ENCODE measurements around the gene FOXO3. TPM values are rescaled to one million over a fixed set of nuclear protein-coding genes. Genes with fewer than 3 reads are reported as not detected.
A peak's percentile ranks its signal among the peaks of the same experiment; 100 is the strongest.

FOXO3 gene
- total RNA-seq, 2 donors from 2014 or later: 10.4 to 21.3 TPM

- peak; percentile 59 for ATAC-seq (replicated peaks)
- H3K4me1 Mint-ChIP-seq: peaks cover 54% of the 10 kb centered on the region
- H3K27me3 Mint-ChIP-seq: no peaks in the 10 kb centered on the region
- peak overlapping the region; percentile 51 for H3K27ac Mint-ChIP-seq
- H3K4me3 Mint-ChIP-seq: peak overlapping the region; percentile 18
- no peaks in the 10 kb centered on the region for H3K9me3 Mint-ChIP-seq
- no peaks in the 10 kb centered on the region for H3K36me3 Mint-ChIP-seq (ENCODE audit: low read depth)
These were observed 74.9 kb downstream of the FOXO3 start for GRCh38 chr6:108635505-108636226.

GRCh38 chr6:108637963-108638362, 77.2 kb downstream of the FOXO3 start:
- Mint-ChIP-seq H3K36me3 (ENCODE audit: low read depth) (no peaks in the 10 kb centered on the region), H3K27ac (peak overlapping the region; percentile 86), H3K4me3 (peak overlapping the region; percentile 58), H3K27me3 (no peaks in the 10 kb centered on the region), H3K9me3 (no peaks in the 10 kb centered on the region), H3K4me1 (peaks cover 43% of the 10 kb centered on the region)
- peak; percentile 89 for ATAC-seq (replicated peaks)

- no peak for ATAC-seq (replicated peaks)
- Mint-ChIP-seq H3K27ac (no peak overlapping the region), H3K4me1 (peaks cover 46% of the 10 kb centered on the region), H3K4me3 (no peak overlapping the region), H3K36me3 (ENCODE audit: low read depth) (no peaks in the 10 kb centered on the region), H3K9me3 (no peaks in the 10 kb centered on the region), H3K27me3 (no peaks in the 10 kb centered on the region)
These were observed 78.3 kb downstream of the FOXO3 start for GRCh38 chr6:108638993-108639392.

- no peak overlapping the region for H3K4me3 Mint-ChIP-seq
- ATAC-seq (replicated peaks): no peak
- H3K4me1 Mint-ChIP-seq: peaks cover 46% of the 10 kb centered on the region
- H3K36me3 Mint-ChIP-seq (ENCODE audit: low read depth): no peaks in the 10 kb centered on the region
- peak overlapping the region; percentile 83 for H3K27ac Mint-ChIP-seq
- no peaks in the 10 kb centered on the region for H3K9me3 Mint-ChIP-seq
- no peaks in the 10 kb centered on the region for H3K27me3 Mint-ChIP-seq
These were observed 79.4 kb downstream of the FOXO3 start for GRCh38 chr6:108640104-108640503.

GRCh38 chr6:108643184-108643583, 82.5 kb downstream of the FOXO3 start:
- no peaks in the 10 kb centered on the region for H3K9me3 Mint-ChIP-seq

GRCh38 chr6:108644252-108644651, 83.5 kb downstream of the FOXO3 start:
- no peaks in the 10 kb centered on the region for H3K9me3 Mint-ChIP-seq
- ATAC-seq (replicated peaks): no peak
- peaks cover 11% of the 10 kb centered on the region for H3K36me3 Mint-ChIP-seq (ENCODE audit: low read depth)
- H3K27me3 Mint-ChIP-seq: no peaks in the 10 kb centered on the region
- no peak overlapping the region for H3K27ac Mint-ChIP-seq
- H3K4me1 Mint-ChIP-seq: peaks cover 20% of the 10 kb centered on the region
- H3K4me3 Mint-ChIP-seq: no peak overlapping the region

More at GRCh38 chr6:108643184-108643583, 82.5 kb downstream of the FOXO3 start:
- H3K4me3 Mint-ChIP-seq: no peak overlapping the region
- H3K27me3 Mint-ChIP-seq: no peaks in the 10 kb centered on the region
- peaks cover 23% of the 10 kb centered on the region for H3K4me1 Mint-ChIP-seq
- no peak overlapping the region for H3K27ac Mint-ChIP-seq
- H3K36me3 Mint-ChIP-seq (ENCODE audit: low read depth): peaks cover 11% of the 10 kb centered on the region
- no peak for ATAC-seq (replicated peaks)

- Mint-ChIP-seq H3K4me1 (peaks cover 32% of the 10 kb centered on the region), H3K27ac (no peak overlapping the region), H3K9me3 (no peaks in the 10 kb centered on the region), H3K27me3 (no peaks in the 10 kb centered on the region), H3K4me3 (no peak overlapping the region), H3K36me3 (ENCODE audit: low read depth) (peaks cover 11% of the 10 kb centered on the region)
- ATAC-seq (replicated peaks): no peak
These were observed 87.5 kb downstream of the FOXO3 start for GRCh38 chr6:108648191-108648590.

GRCh38 chr6:108650325-108650724, 89.6 kb downstream of the FOXO3 start:
- no peaks in the 10 kb centered on the region for H3K9me3 Mint-ChIP-seq
- peaks cover 31% of the 10 kb centered on the region for H3K4me1 Mint-ChIP-seq
- ATAC-seq (replicated peaks): no peak
- no peaks in the 10 kb centered on the region for H3K27me3 Mint-ChIP-seq
- no peak overlapping the region for H3K27ac Mint-ChIP-seq
- H3K4me3 Mint-ChIP-seq: no peak overlapping the region
- peaks cover 11% of the 10 kb centered on the region for H3K36me3 Mint-ChIP-seq (ENCODE audit: low read depth)

- peaks cover 28% of the 10 kb centered on the region for H3K4me1 Mint-ChIP-seq
- no peaks in the 10 kb centered on the region for H3K9me3 Mint-ChIP-seq
- H3K27ac Mint-ChIP-seq: no peak overlapping the region
- peaks cover 11% of the 10 kb centered on the region for H3K36me3 Mint-ChIP-seq (ENCODE audit: low read depth)
- no peak overlapping the region for H3K4me3 Mint-ChIP-seq
- H3K27me3 Mint-ChIP-seq: no peaks in the 10 kb centered on the region
- no peak for ATAC-seq (replicated peaks)
These were observed 90.1 kb downstream of the FOXO3 start for GRCh38 chr6:108650781-108651180.

- ATAC-seq (replicated peaks): no peak
- H3K4me1 Mint-ChIP-seq: peaks cover 28% of the 10 kb centered on the region
- H3K27ac Mint-ChIP-seq: no peak overlapping the region
- H3K36me3 Mint-ChIP-seq (ENCODE audit: low read depth): peaks cover 10% of the 10 kb centered on the region
- H3K27me3 Mint-ChIP-seq: no peaks in the 10 kb centered on the region
- no peak overlapping the region for H3K4me3 Mint-ChIP-seq
- no peaks in the 10 kb centered on the region for H3K9me3 Mint-ChIP-seq
These were observed 90.9 kb downstream of the FOXO3 start for GRCh38 chr6:108651340-108652227.

- Mint-ChIP-seq H3K27me3 (no peaks in the 10 kb centered on the region), H3K27ac (peak overlapping the region; percentile 22), H3K9me3 (no peaks in the 10 kb centered on the region), H3K36me3 (ENCODE audit: low read depth) (peaks cover 4% of the 10 kb centered on the region), H3K4me1 (peaks cover 28% of the 10 kb centered on the region), H3K4me3 (no peak overlapping the region)
- ATAC-seq (replicated peaks): no peak
These were observed 91.7 kb downstream of the FOXO3 start for GRCh38 chr6:108652375-108652774.

GRCh38 chr6:108653949-108654348, 93.2 kb downstream of the FOXO3 start:
- H3K36me3 Mint-ChIP-seq (ENCODE audit: low read depth): no peaks in the 10 kb centered on the region
- H3K9me3 Mint-ChIP-seq: no peaks in the 10 kb centered on the region
- H3K4me3 Mint-ChIP-seq: no peak overlapping the region
- ATAC-seq (replicated peaks): no peak
- H3K4me1 Mint-ChIP-seq: peaks cover 36% of the 10 kb centered on the region
- H3K27me3 Mint-ChIP-seq: no peaks in the 10 kb centered on the region
- H3K27ac Mint-ChIP-seq: peak overlapping the region; percentile 28

GRCh38 chr6:108654465-108655106, 93.9 kb downstream of the FOXO3 start:
- no peaks in the 10 kb centered on the region for H3K9me3 Mint-ChIP-seq
- H3K27me3 Mint-ChIP-seq: no peaks in the 10 kb centered on the region
- no peaks in the 10 kb centered on the region for H3K36me3 Mint-ChIP-seq (ENCODE audit: low read depth)
- no peak overlapping the region for H3K27ac Mint-ChIP-seq
- ATAC-seq (replicated peaks): no peak
- H3K4me3 Mint-ChIP-seq: no peak overlapping the region
- H3K4me1 Mint-ChIP-seq: peaks cover 34% of the 10 kb centered on the region

GRCh38 chr6:108655806-108656651, 95.3 kb downstream of the FOXO3 start:
- no peak overlapping the region for H3K4me3 Mint-ChIP-seq
- H3K27me3 Mint-ChIP-seq: no peaks in the 10 kb centered on the region
- no peaks in the 10 kb centered on the region for H3K9me3 Mint-ChIP-seq
- ATAC-seq (replicated peaks): no peak
- H3K36me3 Mint-ChIP-seq (ENCODE audit: low read depth): no peaks in the 10 kb centered on the region
- H3K27ac Mint-ChIP-seq: no peak overlapping the region
- H3K4me1 Mint-ChIP-seq: peaks cover 22% of the 10 kb centered on the region
